H1 (cell line): Measurements from ENCODE around the gene PDCD6IP. TPM values are rescaled to one million over a fixed set of nuclear protein-coding genes. Genes with fewer than 3 reads are reported as not detected.

Experiments
- CTCF ChIA-PET: fragments of 300-600 bp; sonication (Branson Sonifier 250); formaldehyde crosslinking; loops from one replicate; lab custom pipeline; 2021; ENCODE audit not compliant: partially characterized antibody; lab: Charles Lee
- POLR2A ChIA-PET: fragments of 300-600 bp; sonication (Branson Sonifier 250); formaldehyde crosslinking; loops from one replicate; lab custom pipeline; 2021; ENCODE audit warnings: inconsistent platforms; ENCODE audit not compliant: partially characterized antibody; lab: Charles Lee
- DNase-seq, 2 experiments: peaks; one replicate each; pipeline versions ENCODE4 v3.0.0 to v3.0.0-alpha.2; 2010 to 2022; ENCODE audit warnings: low spot score in 2 of 2, low read depth in 1 of 2, mixed read lengths in 1 of 2
- FAIRE-seq: peaks from 2 replicates; lab custom pipeline; 2011; peaks lifted over from hg19 to GRCh38; lab: Jason Lieb, UNC
- H2AFZ ChIP-seq: 2 replicates; pipeline ENCODE4 v1.8.1; 2012; ENCODE audit warnings: low read length, inconsistent platforms
- H2AK5ac ChIP-seq: 2 replicates; pipeline ENCODE4 v1.6.1; 2013; ENCODE audit warnings: low read depth, low read length
- H2BK120ac ChIP-seq: replicated peaks from 2 replicates; pipeline ENCODE3; 2013; ENCODE audit warnings: low read depth, low read length, inconsistent platforms
- H2BK12ac ChIP-seq: 2 replicates; pipeline ENCODE4 v1.6.1; 2013; ENCODE audit warnings: low read depth, low read length
- H2BK15ac ChIP-seq: 2 replicates; pipeline ENCODE4 v1.6.1; 2013; ENCODE audit warnings: low read length
- H2BK20ac ChIP-seq: 2 replicates; pipeline ENCODE4 v1.6.1; 2013; ENCODE audit warnings: low read length
- H2BK5ac ChIP-seq: 2 replicates; pipeline ENCODE4 v1.6.1; 2013; ENCODE audit warnings: low read depth, low read length
- H3K14ac ChIP-seq: 2 replicates; pipeline ENCODE4 v1.6.1; 2013; ENCODE audit warnings: inconsistent platforms; ENCODE audit not compliant: insufficient read length
- H3K18ac ChIP-seq: 2 replicates; pipeline ENCODE4 v1.6.1; 2013; ENCODE audit warnings: low read length; ENCODE audit errors: extremely low read depth
- H3K23ac ChIP-seq: 2 replicates; pipeline ENCODE4 v1.6.1; 2013; ENCODE audit warnings: inconsistent platforms; ENCODE audit not compliant: insufficient read length
- H3K23me2 ChIP-seq: 2 replicates; pipeline ENCODE4 v1.6.1; 2013; ENCODE audit warnings: low read depth, low read length
- H3K27ac ChIP-seq: 2 replicates; pipeline ENCODE4 v1.6.1; 2011; ENCODE audit warnings: low read depth, low read length, inconsistent platforms
- H3K27me3 ChIP-seq, 4 experiments: replicated peaks in 1 of 4; 1 replicate in 1 of 4; 2 replicates in 3 of 4; pipeline versions ENCODE4 v1.6.1 to v1.8.1; 2011 to 2013; ENCODE audit warnings: low read length in 3 of 4, mild to moderate bottlenecking in 3 of 4, inconsistent platforms in 2 of 4, mixed read lengths in 2 of 4, moderate library complexity in 1 of 4; ENCODE audit not compliant: control insufficient read depth in 3 of 4, insufficient read depth in 3 of 4; ENCODE audit errors: extremely low read depth in 1 of 4
- H3K36me3 ChIP-seq, 4 experiments: 2 replicates each; pipeline versions ENCODE4 v1.6.1 to v1.8.1; 2011 to 2013; ENCODE audit warnings: mild to moderate bottlenecking in 4 of 4, low read length in 3 of 4, moderate library complexity in 2 of 4, control low read depth in 1 of 4, inconsistent platforms in 1 of 4; ENCODE audit not compliant: insufficient read depth in 4 of 4, control insufficient read depth in 2 of 4
- H3K4ac ChIP-seq: replicated peaks from 2 replicates; pipeline ENCODE3; 2013; ENCODE audit warnings: low read length, low read depth, mixed read lengths, inconsistent platforms; ENCODE audit not compliant: insufficient read length
- H3K4me1 ChIP-seq, 4 experiments: replicated peaks in 1 of 4; 1 replicate in 1 of 4; 2 replicates in 3 of 4; pipeline versions ENCODE4 v1.6.1 to v1.8.1; 2011 to 2013; ENCODE audit warnings: low read length in 3 of 4, inconsistent platforms in 2 of 4, mixed read lengths in 1 of 4; ENCODE audit not compliant: insufficient read depth in 4 of 4, control insufficient read depth in 3 of 4
- H3K4me2 ChIP-seq, 2 experiments: 2 replicates each; pipeline versions ENCODE4 v1.6.1 to v1.8.1; 2011 to 2013; ENCODE audit warnings: low read depth in 2 of 2, low read length in 2 of 2, control low read depth in 1 of 2, inconsistent platforms in 1 of 2, mild to moderate bottlenecking in 1 of 2; ENCODE audit not compliant: insufficient read depth in 1 of 2
- H3K4me3 ChIP-seq, 4 experiments: fragments of 200-600, 300-600 bp in 1 of 4; sonication (generic), shearing (Covaris generic), sonication (Bioruptor Twin) in 1 of 4; 2 replicates each; pipeline versions ENCODE4 v1.5.1 to v1.8.1; 2011 to 2016; ENCODE audit warnings: low read length in 4 of 4, low read depth in 3 of 4, control low read depth in 2 of 4, inconsistent platforms in 2 of 4, mild to moderate bottlenecking in 2 of 4, mixed read lengths in 1 of 4, moderate library complexity in 1 of 4; ENCODE audit not compliant: insufficient read depth in 2 of 4; ENCODE audit errors: extremely low read depth in 1 of 4
- H3K56ac ChIP-seq: replicated peaks from 2 replicates; pipeline ENCODE3; 2013; ENCODE audit warnings: low read depth, mild to moderate bottlenecking, mixed read lengths, low read length, inconsistent platforms; ENCODE audit not compliant: insufficient read length
- H3K79me1 ChIP-seq: 2 replicates; pipeline ENCODE4 v1.6.1; 2013; ENCODE audit warnings: low read depth, low read length, control low read depth
- H3K79me2 ChIP-seq, 2 experiments: 2 replicates each; pipeline versions ENCODE4 v1.6.1 to v1.8.1; 2012 to 2013; ENCODE audit warnings: low read length in 2 of 2, mild to moderate bottlenecking in 2 of 2, inconsistent platforms in 1 of 2; ENCODE audit not compliant: insufficient read depth in 2 of 2, control insufficient read depth in 1 of 2
- H3K9ac ChIP-seq, 4 experiments: replicated peaks in 1 of 4; 1 replicate in 1 of 4; 2 replicates in 3 of 4; pipeline versions ENCODE4 v1.6.1 to v1.8.1; 2011 to 2013; ENCODE audit warnings: low read depth in 3 of 4, low read length in 3 of 4, control low read depth in 2 of 4, mild to moderate bottlenecking in 2 of 4, moderate library complexity in 2 of 4, inconsistent platforms in 1 of 4; ENCODE audit errors: extremely low read depth in 1 of 4
- H3K9me3 ChIP-seq, 2 experiments: 2 replicates each; pipeline versions ENCODE4 v1.6.1 to v1.8.1; 2012 to 2013; ENCODE audit warnings: mild to moderate bottlenecking in 2 of 2, moderate library complexity in 2 of 2, control low read depth in 1 of 2, inconsistent platforms in 1 of 2, low read depth in 1 of 2, low read length in 1 of 2, mixed read lengths in 1 of 2; ENCODE audit not compliant: insufficient read depth in 2 of 2
- H4K20me1 ChIP-seq, 2 experiments: replicated peaks in 1 of 2; 2 replicates each; pipeline versions ENCODE3 to v1.8.1; 2011 to 2013; ENCODE audit warnings: inconsistent platforms in 2 of 2, low read length in 2 of 2, mild to moderate bottlenecking in 1 of 2; ENCODE audit not compliant: insufficient read depth in 2 of 2, control insufficient read depth in 1 of 2
- H4K5ac ChIP-seq: 2 replicates; pipeline ENCODE4 v1.6.1; 2013; ENCODE audit warnings: low read length, low read depth, mixed read lengths, inconsistent platforms; ENCODE audit not compliant: insufficient read length
- H4K8ac ChIP-seq: 2 replicates; pipeline ENCODE4 v1.8.0; 2013; ENCODE audit warnings: mild to moderate bottlenecking, moderate library complexity, low read length, inconsistent platforms; ENCODE audit not compliant: insufficient read depth; ENCODE audit errors: extremely low read depth
- H4K91ac ChIP-seq: replicated peaks from 2 replicates; pipeline ENCODE3; 2013; ENCODE audit warnings: low read length, mixed read lengths, inconsistent platforms; ENCODE audit not compliant: insufficient read length
- ATF2 ChIP-seq: IDR thresholded peaks from 2 replicates; pipeline ENCODE4 v1.6.1; 2012; ENCODE audit warnings: low read length, inconsistent platforms
- CTBP2 ChIP-seq: IDR thresholded peaks from 2 replicates; pipeline ENCODE4 v1.7.0; 2011; ENCODE audit warnings: borderline replicate concordance, mild to moderate bottlenecking, moderate library complexity, mixed read lengths, low read length; ENCODE audit not compliant: insufficient read depth, insufficient read length
- E2F6 ChIP-seq: IDR thresholded peaks from 2 replicates; pipeline ENCODE4 v1.6.1; 2012; ENCODE audit warnings: inconsistent platforms
- KDM4A ChIP-seq: IDR thresholded peaks from one replicate; pipeline ENCODE4 v1.7.1; 2012; ENCODE audit warnings: low read depth, mild to moderate bottlenecking, moderate library complexity, low read length, inconsistent platforms; ENCODE audit not compliant: severe bottlenecking
- POLR2AphosphoS5 ChIP-seq: IDR thresholded peaks from 2 replicates; pipeline ENCODE4 v1.6.1; 2011; ENCODE audit warnings: low read depth, low read length
- TCF12 ChIP-seq: IDR thresholded peaks from 2 replicates; pipeline ENCODE4 v1.6.1; 2011; ENCODE audit warnings: low read depth, mild to moderate bottlenecking, low read length
- WGBS, 2 experiments: shearing (Covaris generic) in 1 of 2; methylation state at CpG; one replicate each; pipeline versions ENCODE4 v1.1.6 to v1.1.7; 2013 to 2015; ENCODE audit warnings: low lambda C conversion rate in 2 of 2, mixed read lengths in 2 of 2, inconsistent platforms in 1 of 2, low coverage in 1 of 2, missing lambda C conversion rate in 1 of 2; ENCODE audit not compliant: insufficient replicate concordance in 2 of 2, insufficient coverage in 1 of 2, insufficient read length in 1 of 2; ENCODE audit errors: extremely low coverage in 1 of 2, missing lambda C conversion rate in 1 of 2; 5-methylcytosine and 5-hydroxymethylcytosine counted together
- polyA plus RNA-seq, 7 experiments: library from polyadenylated mRNA; depleted of rRNA in 3 of 7; stranded (reverse) in 5 of 7; unstranded in 2 of 7; fragments of >200 nt in 5 of 7; fragments of 200-250 nt in 2 of 7; gene quantifications; 1 replicate in 5 of 7; 2 replicates in 1 of 7; 4 replicates in 1 of 7; pipeline versions ENCODE4 v1.2.1 to v1.2.3, GENCODE V29; 2011 to 2013; ENCODE audit warnings: missing spikeins in 2 of 7, mixed read lengths in 2 of 7
- total RNA-seq: library from RNA; stranded (reverse); fragmentation: NEBNext Ultra II Directional; extraction: Animal tissue kit (Norgen Biotek cat#: 25700); gene quantifications from 2 replicates; pipeline ENCODE4 v1.2.1, GENCODE V29; 2021

The PDCD6IP gene
- total and polyA plus RNA-seq, 2 of the 8 experiments (the other 6 are each of a cell fraction or from before 2014, with no cell fraction given), result 61.7 to 155 TPM

GRCh38 chr3:33808559-33808958 is 10.1 kb downstream of the PDCD6IP start:
- Histone ChIP-seq H2BK5ac (no peak overlapping the region), H3K27me3 (no peaks in the 10 kb centered on the region), H2BK15ac (no peak overlapping the region), H3K9ac (no peak overlapping the region), H3K79me1 (0 out of 2 replicates have a peak, but pooled peaks cover 6% of the 10 kb centered on the region), H3K4me1 (peaks cover 0 to 2% (median under 1%) of the 10 kb centered on the region in 4 experiments; a peak in 3 of 7 replicates), H2BK12ac (no peak overlapping the region), H4K8ac (no peak overlapping the region), H2AK5ac (no peak overlapping the region), H3K23me2 (no peaks in the 10 kb centered on the region), H3K4me3 (no peak overlapping the region), H3K14ac (no peak overlapping the region), H3K4ac (no peak overlapping the region), H4K91ac (no peak overlapping the region), H2BK120ac (no peak overlapping the region), H3K23ac (no peak overlapping the region), H3K79me2 (peaks cover 3 to 82% of the 10 kb centered on the region in 2 experiments; a peak in 2 of 4 replicates), H2AFZ (no peak overlapping the region), H3K36me3 (peaks cover 0 to 5% (median 0%) of the 10 kb centered on the region in 4 experiments; a peak in 1 of 8 replicates), H3K18ac (no peak overlapping the region), H2BK20ac (no peak overlapping the region), H4K20me1 (peaks cover 2 to 4% of the 10 kb centered on the region in 2 experiments), H3K27ac (no peak overlapping the region), H3K4me2 (no peak overlapping the region), H4K5ac (no peak overlapping the region), H3K56ac (no peak overlapping the region), H3K9me3 (no peaks in the 10 kb centered on the region)
- WGBS, 2 experiments, result 90% methylated on average over 5 of the region's 5 CpGs; no CpG with 5 or more reads in 1 of the 2 experiments
- no peak for DNase-seq
- TF ChIP-seq TCF12, result no peak
- no peak for TF ChIP-seq CTBP2
- no peak for TF ChIP-seq ATF2
- no peak for TF ChIP-seq E2F6
- TF ChIP-seq KDM4A, result no peak
- TF ChIP-seq POLR2AphosphoS5, result no peak
- FAIRE-seq, result no peak
- CTCF ChIA-PET, result no interaction called here
- POLR2A ChIA-PET, result interaction anchor here (0.6 to 1.3 kb wide), 2 partner anchors 9 to 30 kb away, joined by 3 to 4 read pairs; no protein-coding TSS in a partner anchor
